ENCODE data around the gene CD6. TPM values are rescaled to one million over a fixed set of nuclear protein-coding genes. Genes with fewer than 3 reads are reported as not detected.

CD6 gene
- total RNA-seq, 1 donor from 2014 or later, result not detected

DNA sequence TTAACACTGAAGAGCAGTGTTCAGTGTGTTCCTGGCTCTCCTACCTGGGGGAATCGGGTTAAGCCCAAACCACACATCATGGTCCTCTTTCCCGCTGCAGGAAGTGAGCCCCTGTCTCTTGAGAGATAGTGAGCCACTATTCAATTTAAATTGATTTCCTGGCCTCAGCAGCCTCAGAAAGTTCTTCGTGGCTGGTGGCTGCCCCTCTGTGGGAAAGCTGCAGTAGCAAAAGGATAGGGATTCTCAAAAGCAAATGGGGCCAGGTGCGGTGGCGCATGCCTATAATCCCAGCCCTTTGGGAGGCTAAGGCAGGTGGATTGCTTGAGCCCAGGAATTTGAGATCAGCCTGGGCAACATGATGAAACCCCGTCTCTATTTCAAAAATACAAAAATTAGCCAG, 81.7 kb downstream of the CD6 start:
- no peak overlapping the region for H3K9ac ChIP-seq
- H3K27me3 ChIP-seq, result no peaks in the 10 kb centered on the region
- H3K36me3 Mint-ChIP-seq, result no peaks in the 10 kb centered on the region
- H3K27ac Mint-ChIP-seq, result no peak overlapping the region
- H3K4me1 ChIP-seq, result peaks cover 9% of the 10 kb centered on the region
- no peaks in the 10 kb centered on the region for H3K9me3 ChIP-seq (ENCODE audit: low read depth)
- H3K4me3 Mint-ChIP-seq, result no peak overlapping the region
- H4K20me1 ChIP-seq (ENCODE audit: low read depth), result no peaks in the 10 kb centered on the region
- no peaks in the 10 kb centered on the region for H3K36me3 ChIP-seq
- H3K79me2 ChIP-seq (ENCODE audit: low read depth), result no peaks in the 10 kb centered on the region
- H3K27ac ChIP-seq, result no peak overlapping the region
- no peak overlapping the region for H3K4me2 ChIP-seq
- peaks cover 2% of the 10 kb centered on the region for H3K27me3 Mint-ChIP-seq (ENCODE audit: insufficient read depth, low read depth)
- H3F3A ChIP-seq (ENCODE audit: low read depth), result no peaks in the 10 kb centered on the region
- no peak overlapping the region for H3K4me3 ChIP-seq
- TF ChIP-seq EZH2 (IDR thresholded peaks at IDR 0.05) (no peak), EZH2phosphoT487 (IDR thresholded peaks at IDR 0.05) (no peak)
- TF ChIP-seq, protein P1, sequence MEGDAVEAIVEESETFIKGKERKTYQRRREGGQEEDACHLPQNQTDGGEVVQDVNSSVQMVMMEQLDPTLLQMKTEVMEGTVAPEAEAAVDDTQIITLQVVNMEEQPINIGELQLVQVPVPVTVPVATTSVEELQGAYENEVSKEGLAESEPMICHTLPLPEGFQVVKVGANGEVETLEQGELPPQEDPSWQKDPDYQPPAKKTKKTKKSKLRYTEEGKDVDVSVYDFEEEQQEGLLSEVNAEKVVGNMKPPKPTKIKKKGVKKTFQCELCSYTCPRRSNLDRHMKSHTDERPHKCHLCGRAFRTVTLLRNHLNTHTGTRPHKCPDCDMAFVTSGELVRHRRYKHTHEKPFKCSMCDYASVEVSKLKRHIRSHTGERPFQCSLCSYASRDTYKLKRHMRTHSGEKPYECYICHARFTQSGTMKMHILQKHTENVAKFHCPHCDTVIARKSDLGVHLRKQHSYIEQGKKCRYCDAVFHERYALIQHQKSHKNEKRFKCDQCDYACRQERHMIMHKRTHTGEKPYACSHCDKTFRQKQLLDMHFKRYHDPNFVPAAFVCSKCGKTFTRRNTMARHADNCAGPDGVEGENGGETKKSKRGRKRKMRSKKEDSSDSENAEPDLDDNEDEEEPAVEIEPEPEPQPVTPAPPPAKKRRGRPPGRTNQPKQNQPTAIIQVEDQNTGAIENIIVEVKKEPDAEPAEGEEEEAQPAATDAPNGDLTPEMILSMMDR (IDR thresholded peaks at IDR 0.05), result no peak
- H3K9me3 Mint-ChIP-seq, result peaks cover 3% of the 10 kb centered on the region
- no peak for DNase-seq (ENCODE audit: low spot score)
- H3K4me1 Mint-ChIP-seq, result peaks cover 2% of the 10 kb centered on the region
- no peak overlapping the region for H2AFZ ChIP-seq (replicated peaks)

DNA sequence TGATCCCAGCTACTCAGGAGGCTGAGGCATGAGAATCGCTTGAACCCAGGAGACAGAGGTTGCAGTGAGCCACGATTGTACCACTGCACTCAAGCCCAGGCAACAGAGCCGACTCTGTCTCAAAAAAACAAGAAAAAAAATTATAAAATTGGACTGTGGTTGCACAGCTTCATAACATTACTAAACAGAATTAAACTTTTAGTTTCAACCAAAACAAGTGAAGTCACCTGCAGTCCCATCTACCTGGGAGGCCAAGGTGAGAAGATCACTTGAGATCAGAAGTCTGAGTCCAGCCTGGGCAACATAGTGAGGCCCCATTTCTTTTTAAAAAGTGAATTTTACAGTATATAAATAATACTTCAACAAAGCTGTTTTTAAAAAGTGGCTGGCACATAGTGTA, 83.0 kb downstream of the CD6 start:
- Mint-ChIP-seq H3K9me3 (peaks cover 3% of the 10 kb centered on the region), H3K36me3 (no peaks in the 10 kb centered on the region), H3K27me3 (ENCODE audit: insufficient read depth, low read depth) (peaks cover 3% of the 10 kb centered on the region), H3K4me3 (no peak overlapping the region), H3K4me1 (peaks cover 2% of the 10 kb centered on the region), H3K27ac (no peak overlapping the region)
- Histone ChIP-seq H3K27ac (no peak overlapping the region), H3K4me1 (peaks cover 9% of the 10 kb centered on the region), H2AFZ (replicated peaks) (no peak overlapping the region), H3K27me3 (no peaks in the 10 kb centered on the region), H3K9me3 (ENCODE audit: low read depth) (no peaks in the 10 kb centered on the region), H3K4me3 (no peak overlapping the region), H3K36me3 (no peaks in the 10 kb centered on the region), H3F3A (ENCODE audit: low read depth) (no peaks in the 10 kb centered on the region), H3K4me2 (no peak overlapping the region), H4K20me1 (ENCODE audit: low read depth) (no peaks in the 10 kb centered on the region), H3K79me2 (ENCODE audit: low read depth) (no peaks in the 10 kb centered on the region), H3K9ac (no peak overlapping the region)
- TF ChIP-seq, protein P1 (IDR thresholded peaks at IDR 0.05), result no peak
- no peak for TF ChIP-seq EZH2phosphoT487 (IDR thresholded peaks at IDR 0.05)
- TF ChIP-seq EZH2 (IDR thresholded peaks at IDR 0.05), result no peak
- no peak for DNase-seq (ENCODE audit: low spot score)

DNA sequence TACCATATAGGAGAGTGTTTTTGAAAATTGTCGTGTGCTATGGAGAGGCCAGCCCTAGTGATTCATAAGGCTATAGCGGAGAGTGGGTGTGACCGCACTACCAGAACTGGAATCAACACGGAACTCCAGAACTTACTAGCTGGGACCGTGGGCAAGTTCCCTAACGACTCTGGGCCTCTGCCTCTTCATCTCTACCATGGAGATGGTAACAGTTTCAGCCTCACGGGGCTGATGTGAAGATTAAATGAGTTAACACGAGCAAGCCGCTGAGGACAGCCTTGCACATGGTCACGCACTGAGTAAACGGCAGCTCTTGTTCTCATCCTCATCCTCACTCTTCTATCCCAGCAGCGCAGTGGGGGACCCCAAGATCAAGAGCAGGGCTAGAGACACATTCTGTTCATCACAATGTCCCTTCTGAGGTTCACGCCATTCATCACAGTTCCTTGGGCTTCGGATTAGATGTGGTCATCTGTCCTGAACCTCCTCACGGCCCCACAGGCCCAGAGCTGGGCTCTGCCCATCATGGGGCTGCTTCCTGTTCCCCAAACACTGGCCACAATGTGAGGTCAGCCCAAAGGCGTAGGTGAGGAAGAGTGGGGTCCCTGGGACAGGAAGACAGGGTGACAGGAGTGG, 83.6 kb downstream of the CD6 start:
- Histone ChIP-seq H3K27ac (no peak overlapping the region), H3K36me3 (no peaks in the 10 kb centered on the region), H2AFZ (replicated peaks) (no peak overlapping the region), H3K4me2 (no peak overlapping the region), H3K79me2 (ENCODE audit: low read depth) (no peaks in the 10 kb centered on the region), H3K4me1 (peaks cover 9% of the 10 kb centered on the region), H3F3A (ENCODE audit: low read depth) (no peaks in the 10 kb centered on the region), H3K4me3 (no peak overlapping the region), H3K27me3 (no peaks in the 10 kb centered on the region), H3K9me3 (ENCODE audit: low read depth) (no peaks in the 10 kb centered on the region), H3K9ac (no peak overlapping the region), H4K20me1 (ENCODE audit: low read depth) (no peaks in the 10 kb centered on the region)
- Mint-ChIP-seq H3K4me3 (no peak overlapping the region), H3K4me1 (peaks cover 2% of the 10 kb centered on the region), H3K9me3 (peaks cover 3% of the 10 kb centered on the region), H3K27me3 (ENCODE audit: insufficient read depth, low read depth) (peaks cover 5% of the 10 kb centered on the region), H3K27ac (peak overlapping the region; percentile 50), H3K36me3 (no peaks in the 10 kb centered on the region)
- TF ChIP-seq EZH2phosphoT487 (IDR thresholded peaks at IDR 0.05) (no peak), EZH2 (IDR thresholded peaks at IDR 0.05) (no peak)
- TF ChIP-seq, protein P1 (IDR thresholded peaks at IDR 0.05), result no peak
- DNase-seq (ENCODE audit: low spot score), result no peak
